ENCODE data around the gene AGK. TPM values are rescaled to one million over a fixed set of nuclear protein-coding genes. Genes with fewer than 3 reads are reported as not detected.
"Not testable (repeated sequence)": the region's sequence is repeated elsewhere in the genome, so short reads cannot be mapped to it uniquely, and the experiment has no call there.

AGK gene
- total RNA-seq, 4 donors from 2014 or later = 8.4 to 47.0 (median 17.5) TPM

DNA sequence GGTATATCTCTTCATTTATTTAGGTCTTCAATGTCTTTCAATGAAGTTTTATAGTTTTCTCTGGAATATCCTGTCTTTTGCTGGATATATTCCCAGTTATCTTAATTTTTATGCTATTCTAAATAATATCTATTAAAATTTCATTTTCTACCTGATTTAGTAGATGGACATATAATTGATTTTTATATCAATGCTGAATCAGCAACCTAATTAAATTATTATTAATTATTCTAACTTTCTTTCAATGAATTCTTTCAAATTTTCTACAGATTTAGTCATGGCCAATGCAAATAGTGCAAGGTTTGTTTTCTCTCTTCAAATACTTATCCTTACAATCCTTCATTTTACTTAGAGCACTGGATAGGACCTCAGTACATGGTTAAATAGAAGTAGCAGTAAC lies 94.0 kb downstream of the AGK start:
- Histone ChIP-seq H3K27me3 (no peaks in the 10 kb centered on the region), H3K4me3 (no peak overlapping the region), H3K36me3 (peaks cover 0 to 11% (median 0%) of the 10 kb centered on the region in 3 donors), H3K27ac (no peak overlapping the region), H3K4me1 (peaks cover 0 to 6% (median 3%) of the 10 kb centered on the region in 4 donors), H3K9me3 (no peaks in the 10 kb centered on the region)
- TF ChIP-seq CTCF (IDR thresholded peaks at IDR 0.05) (no peak), POLR2A (IDR thresholded peaks at IDR 0.05) (no peak)
- no peak for DNase-seq

- H3K27ac ChIP-seq = no peak overlapping the region
- TF ChIP-seq POLR2A (IDR thresholded peaks at IDR 0.05) = no peak
- peaks cover 0 to 12% (median 0%) of the 10 kb centered on the region in 3 donors for H3K36me3 ChIP-seq
- H3K4me1 ChIP-seq = peaks cover 0 to 6% (median 3%) of the 10 kb centered on the region in 4 donors
- no peak overlapping the region for H3K4me3 ChIP-seq
- H3K27me3 ChIP-seq = no peaks in the 10 kb centered on the region
- no peaks in the 10 kb centered on the region for H3K9me3 ChIP-seq
- DNase-seq = no peak
Observed at GRCh38 chr7:141646826-141647480, 95.7 kb downstream of the AGK start.

GRCh38 chr7:141647701-141648100 lies 96.5 kb downstream of the AGK start:
- not testable (repeated sequence) for H3K4me1 ChIP-seq, DNase-seq, H3K27ac ChIP-seq

DNA sequence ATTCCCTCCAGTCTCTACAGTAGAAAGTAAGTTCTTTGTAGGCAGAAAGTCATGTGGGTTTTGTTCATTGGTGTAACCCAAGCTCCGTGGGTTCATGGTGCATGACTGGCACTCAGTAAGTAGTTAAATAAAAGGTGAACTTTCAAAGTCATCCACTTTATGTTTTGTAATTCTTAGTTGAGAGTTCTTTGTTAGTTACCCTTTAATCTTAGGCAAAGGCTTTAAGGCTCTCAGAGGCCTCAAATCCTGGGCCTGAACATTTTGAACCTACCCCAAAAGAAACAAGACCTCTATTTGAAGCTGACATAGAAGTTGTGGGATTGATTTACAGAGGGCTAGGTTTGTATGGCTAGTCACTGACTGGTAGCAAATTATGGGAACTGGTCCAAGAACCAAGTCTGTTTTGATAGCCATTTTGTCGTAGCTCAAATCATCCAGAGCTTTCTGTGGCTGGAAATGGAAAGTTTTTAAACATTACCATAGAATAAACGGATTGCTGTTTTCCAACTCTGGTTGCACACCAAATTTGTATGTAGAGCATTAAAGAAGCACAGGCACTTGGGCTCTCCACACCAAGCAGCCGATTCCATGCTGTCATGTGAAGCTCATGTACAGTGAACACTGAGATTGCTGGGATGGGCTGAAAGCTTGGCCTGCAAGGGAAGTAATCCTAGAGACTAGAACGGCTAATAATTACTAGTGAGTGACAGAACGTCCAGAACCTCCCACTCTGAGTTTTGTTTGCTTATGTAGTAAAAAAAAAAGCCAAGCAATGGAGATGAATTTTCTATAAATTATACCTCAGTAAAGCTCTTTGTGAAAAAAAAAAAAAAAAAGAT lies 97.3 kb downstream of the AGK start:
- H3K4me1 ChIP-seq = peaks cover 0 to 6% (median 3%) of the 10 kb centered on the region in 4 donors
- H3K4me3 ChIP-seq = no peak overlapping the region
- H3K36me3 ChIP-seq = peaks cover 0 to 11% (median 0%) of the 10 kb centered on the region in 3 donors
- no peaks in the 10 kb centered on the region for H3K9me3 ChIP-seq
- H3K27me3 ChIP-seq = no peaks in the 10 kb centered on the region
- no peak for DNase-seq
- no peak overlapping the region for H3K27ac ChIP-seq
- TF ChIP-seq CTCF (IDR thresholded peaks at IDR 0.05) (no peak), POLR2A (IDR thresholded peaks at IDR 0.05) (no peak)

More at GRCh38 chr7:141647701-141648100, 96.5 kb downstream of the AGK start:
- not testable (repeated sequence) for H3K27me3 ChIP-seq, H3K4me3 ChIP-seq, H3K9me3 ChIP-seq
- peaks cover 0 to 13% (median 0%) of the 10 kb centered on the region in 3 donors for H3K36me3 ChIP-seq

DNA sequence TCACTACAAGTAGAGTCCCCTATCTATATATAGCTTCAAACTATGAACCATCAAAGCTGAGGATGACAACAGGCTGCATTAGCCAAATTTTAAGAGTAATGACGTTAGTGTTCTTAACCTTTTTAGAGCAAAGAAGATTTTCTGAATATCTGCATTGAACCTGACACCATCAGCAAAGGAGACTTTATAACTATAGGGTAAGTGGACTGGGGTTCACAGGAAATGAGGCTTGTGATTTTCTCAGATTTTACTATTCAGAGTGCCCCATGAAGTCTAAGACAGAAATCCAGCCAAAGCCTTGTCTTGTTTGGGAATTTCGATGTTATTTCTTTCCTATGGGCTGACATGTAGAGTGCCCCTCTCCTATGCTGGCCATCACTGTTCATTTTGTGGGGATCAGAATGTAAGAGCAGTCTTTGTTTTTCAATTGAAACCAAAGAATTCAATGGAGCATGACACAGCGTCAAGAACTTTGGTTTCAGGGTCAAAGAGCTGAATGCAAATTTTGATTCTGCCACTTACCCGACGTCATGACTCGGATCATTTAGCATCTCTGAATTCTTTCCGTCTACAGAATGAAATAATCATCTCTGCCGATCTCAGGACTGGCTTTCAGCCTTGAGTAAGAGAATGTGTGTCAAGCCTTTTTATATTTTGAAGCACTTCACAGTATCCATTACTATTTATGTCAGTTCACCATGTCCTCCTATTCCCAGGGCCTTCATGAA lies 98.1 kb downstream of the AGK start:
- Histone ChIP-seq H3K9me3 (no peaks in the 10 kb centered on the region), H3K27me3 (no peaks in the 10 kb centered on the region), H3K4me1 (peaks cover 0 to 6% (median 3%) of the 10 kb centered on the region in 4 donors), H3K36me3 (peaks cover 0 to 11% (median 0%) of the 10 kb centered on the region in 3 donors), H3K27ac (peak overlapping the region in 1 of 4 donors; percentile 5), H3K4me3 (no peak overlapping the region)
- no peak for DNase-seq
- no peak for TF ChIP-seq CTCF (IDR thresholded peaks at IDR 0.05)
- no peak for TF ChIP-seq POLR2A (IDR thresholded peaks at IDR 0.05)

- Histone ChIP-seq H3K36me3 (peaks cover 0 to 11% (median 0%) of the 10 kb centered on the region in 3 donors), H3K27ac (peak overlapping the region in 1 of 4 donors; percentile 5), H3K9me3 (no peaks in the 10 kb centered on the region), H3K4me1 (peaks cover 0 to 6% (median 3%) of the 10 kb centered on the region in 4 donors), H3K4me3 (no peak overlapping the region), H3K27me3 (no peaks in the 10 kb centered on the region)
- DNase-seq = peak in 2 of 3 donors; percentile 32 to 57
- TF ChIP-seq POLR2A (IDR thresholded peaks at IDR 0.05) (no peak), CTCF (IDR thresholded peaks at IDR 0.05) (peak in 4 of 6 experiments; percentile 48 to 59 (median 56))
Observed at GRCh38 chr7:141649865-141650634, 98.8 kb downstream of the AGK start.

All from Peyer's patch (tissue), 4 donors.